GM12875 (cell line): ENCODE results near the gene IST1.
"Not testable (repeated sequence)": the region's sequence is repeated elsewhere in the genome, so short reads cannot be mapped to it uniquely, and the experiment has no call there.

Source experiments
- H3K4me3 ChIP-seq: one replicate; pipeline ENCODE4 v1.5.1; 2011; ENCODE audit warnings: low read depth, low read length, control low read depth
- CTCF ChIP-seq: IDR thresholded peaks from 2 replicates; pipeline ENCODE4 v1.5.1; 2011; ENCODE audit warnings: low read depth, mild to moderate bottlenecking, control low read depth, inconsistent platforms, low read length, moderate library complexity, borderline replicate concordance; ENCODE audit not compliant: insufficient read depth

Gene IST1

GRCh38 chr16:71904239-71904638 is 8.9 kb downstream of the IST1 start:
- H3K4me3 ChIP-seq = no peak overlapping the region
- no peak for TF ChIP-seq CTCF

DNA sequence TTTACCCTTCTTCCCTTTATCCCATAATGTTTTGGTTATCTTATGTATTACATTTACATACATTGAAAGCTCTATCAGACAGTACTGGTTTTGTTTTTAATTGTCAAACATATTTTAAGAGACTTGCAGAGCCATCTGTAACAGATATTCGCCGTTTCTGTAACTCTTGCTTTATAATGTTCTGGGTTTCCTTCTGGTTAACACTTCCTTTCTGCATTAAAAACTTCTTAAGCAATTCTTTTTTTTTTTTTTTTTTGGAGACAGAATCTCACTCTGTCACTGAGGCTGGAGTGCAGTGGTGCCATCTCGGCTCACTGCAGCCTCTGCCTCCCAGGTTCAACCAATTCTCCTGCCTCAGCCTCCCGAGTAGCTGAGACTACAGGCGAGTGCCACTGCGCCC is 10.4 kb downstream of the IST1 start:
- not testable (repeated sequence) for H3K4me3 ChIP-seq

- TF ChIP-seq CTCF = no peak
These were observed 15.8 kb downstream of the IST1 start for GRCh38 chr16:71911121-71911520.

DNA sequence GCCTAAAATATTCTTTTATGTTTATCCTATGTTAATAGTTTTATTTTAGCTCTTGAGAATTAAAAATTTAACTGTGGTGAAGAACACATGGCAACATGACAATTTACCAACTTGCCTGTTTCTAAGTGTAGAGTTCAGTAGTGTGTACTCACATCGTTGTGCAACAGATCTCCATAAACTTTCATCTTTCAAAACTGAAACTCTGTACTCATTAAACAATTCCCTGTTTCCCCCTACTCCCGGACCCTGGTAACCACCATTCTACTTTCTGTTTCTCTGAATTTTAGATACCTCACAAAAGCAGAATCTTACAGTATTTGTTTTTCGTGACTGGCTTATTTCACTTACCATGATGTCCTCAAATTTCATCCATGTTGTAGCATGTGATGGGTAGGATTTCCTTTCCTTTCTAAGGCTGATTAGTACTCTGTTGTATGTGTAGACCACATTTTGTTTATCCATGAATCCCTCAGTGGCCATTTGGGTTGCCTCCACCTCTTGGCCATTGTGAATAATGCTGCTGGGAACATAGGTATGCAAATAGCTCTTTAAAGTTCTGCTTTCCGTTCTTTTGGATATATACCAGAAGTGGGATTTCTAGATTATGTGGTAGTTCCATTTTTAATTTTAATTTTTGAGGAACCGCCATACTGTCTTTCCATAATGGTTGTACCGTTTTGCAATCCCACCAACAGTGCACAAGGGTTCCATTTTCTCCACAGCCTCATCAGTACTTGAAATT is 17.4 kb downstream of the IST1 start:
- TF ChIP-seq CTCF = no peak
- no peak overlapping the region for H3K4me3 ChIP-seq

More at GRCh38 chr16:71911121-71911520, 15.8 kb downstream of the IST1 start:
- H3K4me3 ChIP-seq = no peak overlapping the region

- H3K4me3 ChIP-seq = no peak overlapping the region
- no peak for TF ChIP-seq CTCF
These were observed 19.5 kb downstream of the IST1 start for GRCh38 chr16:71914802-71915201.

- no peak overlapping the region for H3K4me3 ChIP-seq
- TF ChIP-seq CTCF = no peak
These were observed 20.0 kb downstream of the IST1 start for GRCh38 chr16:71915350-71915749.

GRCh38 chr16:71916397-71916920 is 21.1 kb downstream of the IST1 start:
- H3K4me3 ChIP-seq = no peak overlapping the region
- TF ChIP-seq CTCF = no peak
